ENCODE data around the gene SUSD4. TPM values are rescaled to one million over a fixed set of nuclear protein-coding genes. Genes with fewer than 3 reads are reported as not detected.

SUSD4 gene
- total RNA-seq, 3 donors from 2014 or later, result 0.64 to 16.7 (median 14.9) TPM

GRCh38 chr1:223271085-223271781 lies 92.7 kb downstream of the SUSD4 start:
- no peaks in the 10 kb centered on the region for H3K27me3 ChIP-seq
- no peaks in the 10 kb centered on the region for H3K4me1 ChIP-seq
- no peak for DNase-seq (ENCODE audit: low spot score in 2 of 2)
- intact Hi-C loops (cut with DNase I; ENCODE audit: low total_unique reads), result no loop called here
- TF ChIP-seq POLR2A (IDR thresholded peaks at IDR 0.05), result no peak
- TF ChIP-seq CTCF (IDR thresholded peaks at IDR 0.05), result no peak
- no peak for TF ChIP-seq POLR2AphosphoS5 (IDR thresholded peaks at IDR 0.05)
- no peak overlapping the region for H3K4me3 ChIP-seq
- H3K27ac ChIP-seq, result no peak overlapping the region
- H3K36me3 ChIP-seq, result no peaks in the 10 kb centered on the region
- no peaks in the 10 kb centered on the region for H3K9me3 ChIP-seq

- no peaks in the 10 kb centered on the region for H3K36me3 ChIP-seq
- no peak overlapping the region for H3K27ac ChIP-seq
- intact Hi-C loops (cut with DNase I; ENCODE audit: low total_unique reads), result no loop called here
- no peak for TF ChIP-seq POLR2AphosphoS5 (IDR thresholded peaks at IDR 0.05)
- H3K4me1 ChIP-seq, result no peaks in the 10 kb centered on the region
- H3K9me3 ChIP-seq, result no peaks in the 10 kb centered on the region
- H3K27me3 ChIP-seq, result no peaks in the 10 kb centered on the region
- H3K4me3 ChIP-seq, result no peak overlapping the region
- DNase-seq (ENCODE audit: low spot score in 2 of 2), result no peak
Observed at GRCh38 chr1:223270155-223270554, 93.8 kb downstream of the SUSD4 start.

GRCh38 chr1:223269006-223269405 lies 95.0 kb downstream of the SUSD4 start:
- no peak for DNase-seq (ENCODE audit: low spot score in 2 of 2)

GRCh38 chr1:223266632-223267172 lies 97.3 kb downstream of the SUSD4 start:
- Histone ChIP-seq H3K4me1 (no peaks in the 10 kb centered on the region), H3K4me3 (no peak overlapping the region), H3K9me3 (no peaks in the 10 kb centered on the region), H3K27me3 (no peaks in the 10 kb centered on the region), H3K36me3 (no peaks in the 10 kb centered on the region), H3K27ac (no peak overlapping the region)
- TF ChIP-seq CTCF (IDR thresholded peaks at IDR 0.05) (no peak), POLR2AphosphoS5 (IDR thresholded peaks at IDR 0.05) (no peak), POLR2A (IDR thresholded peaks at IDR 0.05) (no peak)
- DNase-seq (ENCODE audit: low spot score in 2 of 2), result no peak
- intact Hi-C loops (cut with DNase I; ENCODE audit: low total_unique reads), result no loop called here

More at GRCh38 chr1:223269006-223269405, 95.0 kb downstream of the SUSD4 start:
- TF ChIP-seq POLR2AphosphoS5 (IDR thresholded peaks at IDR 0.05), result no peak
- no peak for TF ChIP-seq POLR2A (IDR thresholded peaks at IDR 0.05)
- no peak for TF ChIP-seq CTCF (IDR thresholded peaks at IDR 0.05)
- H3K27ac ChIP-seq, result no peak overlapping the region
- H3K36me3 ChIP-seq, result no peaks in the 10 kb centered on the region
- H3K9me3 ChIP-seq, result no peaks in the 10 kb centered on the region
- H3K4me3 ChIP-seq, result no peak overlapping the region
- H3K4me1 ChIP-seq, result no peaks in the 10 kb centered on the region
- intact Hi-C loops (cut with DNase I; ENCODE audit: low total_unique reads), result no loop called here
- H3K27me3 ChIP-seq, result no peaks in the 10 kb centered on the region

- Histone ChIP-seq H3K4me1 (no peaks in the 10 kb centered on the region), H3K4me3 (no peak overlapping the region), H3K36me3 (no peaks in the 10 kb centered on the region), H3K27me3 (no peaks in the 10 kb centered on the region), H3K27ac (no peak overlapping the region), H3K9me3 (no peaks in the 10 kb centered on the region)
- intact Hi-C loops (cut with DNase I; ENCODE audit: low total_unique reads), result no loop called here
- TF ChIP-seq POLR2A (IDR thresholded peaks at IDR 0.05), result no peak
- no peak for TF ChIP-seq POLR2AphosphoS5 (IDR thresholded peaks at IDR 0.05)
- TF ChIP-seq CTCF (IDR thresholded peaks at IDR 0.05), result no peak
- DNase-seq (ENCODE audit: low spot score in 2 of 2), result no peak
Observed at GRCh38 chr1:223264983-223265908, 98.7 kb downstream of the SUSD4 start.
